Measurements from ENCODE around the gene PDE4D. TPM values are rescaled to one million over a fixed set of nuclear protein-coding genes. Genes with fewer than 3 reads are reported as not detected.

PDE4D gene
- total RNA-seq, 5 donors from 2014 or later (not counting 1 experiment from before 2014, with no cell fraction given) = 45.1 to 136 (median 64.9) TPM

GRCh38 chr5:59325070-59325469 lies 568.5 kb downstream of the PDE4D start:
- CTCF ChIA-PET = no interaction called here

GRCh38 chr5:59322894-59323293 lies 570.6 kb downstream of the PDE4D start:
- Mint-ChIP-seq H3K27me3 (peaks cover 7 to 12% of the 10 kb centered on the region in 2 donors), H3K9me3 (no peaks in the 10 kb centered on the region), H3K27ac (no peak overlapping the region), H3K4me1 (no peaks in the 10 kb centered on the region), H3K4me3 (no peak overlapping the region), H3K36me3 (no peaks in the 10 kb centered on the region)
- no peak overlapping the region for H3K27ac ChIP-seq (ENCODE audit: low read length)
- H3K4me3 ChIP-seq (ENCODE audit: control insufficient read depth in 1 of 2, extremely low read depth in 1 of 2, low read length in 1 of 2) = no peak overlapping the region
- POLR2A ChIA-PET = no interaction called here
- CTCF ChIA-PET = interaction anchor here in 1 of 2 donors (0.5 kb wide), 1 partner anchor 15 kb away, joined by 3 read pairs; no protein-coding TSS in a partner anchor
- WGBS (ENCODE audit: insufficient coverage) = no CpG with 5 or more reads among the region's 2 CpGs
- no peaks in the 10 kb centered on the region for H3K36me3 ChIP-seq (ENCODE audit: control insufficient read depth in 2 of 2, extremely low read depth in 1 of 2, insufficient read depth in 1 of 2, low read length in 1 of 2)
- ATAC-seq (replicated peaks in 1 of 4) (no peak), DNase-seq (no peak)
- no peaks in the 10 kb centered on the region for H3K9me3 ChIP-seq
- no peaks in the 10 kb centered on the region for H3K4me1 ChIP-seq (ENCODE audit: control insufficient read depth in 1 of 2, extremely low read depth in 1 of 2, insufficient read depth in 2 of 2, low read length in 2 of 2)
- H3K27me3 ChIP-seq (replicated peaks in 1 of 2; ENCODE audit: control insufficient read depth in 2 of 2, extremely low read depth in 1 of 2, insufficient read depth in 2 of 2, low read length in 1 of 2) = no peaks in the 10 kb centered on the region

More at GRCh38 chr5:59325070-59325469, 568.5 kb downstream of the PDE4D start:
- POLR2A ChIA-PET = no interaction called here
- no CpG with 5 or more reads among the region's 2 CpGs for WGBS (ENCODE audit: insufficient coverage)
- no peaks in the 10 kb centered on the region for H3K4me1 Mint-ChIP-seq
- H3K4me1 ChIP-seq (ENCODE audit: control insufficient read depth in 1 of 2, extremely low read depth in 1 of 2, insufficient read depth in 2 of 2, low read length in 2 of 2) = no peaks in the 10 kb centered on the region
- no peak overlapping the region for H3K4me3 Mint-ChIP-seq
- H3K27ac Mint-ChIP-seq = no peak overlapping the region
- ATAC-seq (replicated peaks in 1 of 4) (no peak), DNase-seq (no peak)
- H3K9me3 Mint-ChIP-seq = no peaks in the 10 kb centered on the region
- no peaks in the 10 kb centered on the region for H3K36me3 Mint-ChIP-seq
- H3K4me3 ChIP-seq (ENCODE audit: control insufficient read depth in 1 of 2, extremely low read depth in 1 of 2, low read length in 1 of 2) = no peak overlapping the region
- no peaks in the 10 kb centered on the region for H3K27me3 ChIP-seq (replicated peaks in 1 of 2; ENCODE audit: control insufficient read depth in 2 of 2, extremely low read depth in 1 of 2, insufficient read depth in 2 of 2, low read length in 1 of 2)
- H3K27ac ChIP-seq (ENCODE audit: low read length) = no peak overlapping the region
- H3K9me3 ChIP-seq = no peaks in the 10 kb centered on the region
- H3K27me3 Mint-ChIP-seq = peaks cover 7 to 12% of the 10 kb centered on the region in 2 donors
- no peaks in the 10 kb centered on the region for H3K36me3 ChIP-seq (ENCODE audit: control insufficient read depth in 2 of 2, extremely low read depth in 1 of 2, insufficient read depth in 1 of 2, low read length in 1 of 2)

- Histone ChIP-seq H3K36me3 (ENCODE audit: control insufficient read depth in 2 of 2, extremely low read depth in 1 of 2, insufficient read depth in 1 of 2, low read length in 1 of 2) (no peaks in the 10 kb centered on the region), H3K4me3 (ENCODE audit: control insufficient read depth in 1 of 2, extremely low read depth in 1 of 2, low read length in 1 of 2) (no peak overlapping the region), H3K27ac (ENCODE audit: low read length) (no peak overlapping the region), H3K9me3 (no peaks in the 10 kb centered on the region), H3K27me3 (replicated peaks in 1 of 2; ENCODE audit: control insufficient read depth in 2 of 2, extremely low read depth in 1 of 2, insufficient read depth in 2 of 2, low read length in 1 of 2) (no peaks in the 10 kb centered on the region), H3K4me1 (ENCODE audit: control insufficient read depth in 1 of 2, extremely low read depth in 1 of 2, insufficient read depth in 2 of 2, low read length in 2 of 2) (no peaks in the 10 kb centered on the region)
- ChIA-PET CTCF (no interaction called here), POLR2A (no interaction called here)
- Mint-ChIP-seq H3K36me3 (no peaks in the 10 kb centered on the region), H3K4me3 (no peak overlapping the region), H3K27me3 (peaks cover 7 to 12% of the 10 kb centered on the region in 2 donors), H3K9me3 (no peaks in the 10 kb centered on the region), H3K4me1 (no peaks in the 10 kb centered on the region), H3K27ac (no peak overlapping the region)
- no peak for DNase-seq
- no peak for ATAC-seq (replicated peaks in 1 of 4)
Observed at GRCh38 chr5:59322058-59322457, 571.5 kb downstream of the PDE4D start.

- ChIA-PET POLR2A (no interaction called here), CTCF (interaction anchor here in 1 of 2 donors (0.6 kb wide), 1 partner anchor 31 kb away, joined by 3 read pairs; no protein-coding TSS in a partner anchor)
- Mint-ChIP-seq H3K9me3 (no peaks in the 10 kb centered on the region), H3K4me1 (no peaks in the 10 kb centered on the region), H3K27ac (no peak overlapping the region), H3K27me3 (peaks cover 7 to 12% of the 10 kb centered on the region in 2 donors), H3K4me3 (no peak overlapping the region), H3K36me3 (no peaks in the 10 kb centered on the region)
- Histone ChIP-seq H3K27ac (ENCODE audit: low read length) (no peak overlapping the region), H3K4me3 (ENCODE audit: control insufficient read depth in 1 of 2, extremely low read depth in 1 of 2, low read length in 1 of 2) (no peak overlapping the region), H3K27me3 (replicated peaks in 1 of 2; ENCODE audit: control insufficient read depth in 2 of 2, extremely low read depth in 1 of 2, insufficient read depth in 2 of 2, low read length in 1 of 2) (no peaks in the 10 kb centered on the region), H3K36me3 (ENCODE audit: control insufficient read depth in 2 of 2, extremely low read depth in 1 of 2, insufficient read depth in 1 of 2, low read length in 1 of 2) (no peaks in the 10 kb centered on the region), H3K9me3 (no peaks in the 10 kb centered on the region), H3K4me1 (ENCODE audit: control insufficient read depth in 1 of 2, extremely low read depth in 1 of 2, insufficient read depth in 2 of 2, low read length in 2 of 2) (no peaks in the 10 kb centered on the region)
- WGBS (ENCODE audit: insufficient coverage) = 100% methylated on average over 1 of the region's 3 CpGs
- ATAC-seq (replicated peaks in 1 of 4) (no peak), DNase-seq (no peak)
Observed at GRCh38 chr5:59321642-59322041, 571.9 kb downstream of the PDE4D start.

GRCh38 chr5:59320420-59320819 lies 573.1 kb downstream of the PDE4D start:
- Mint-ChIP-seq H3K4me3 (no peak overlapping the region), H3K27me3 (peaks cover 6 to 12% of the 10 kb centered on the region in 2 donors), H3K27ac (no peak overlapping the region), H3K36me3 (no peaks in the 10 kb centered on the region), H3K4me1 (no peaks in the 10 kb centered on the region), H3K9me3 (no peaks in the 10 kb centered on the region)
- Histone ChIP-seq H3K9me3 (no peaks in the 10 kb centered on the region), H3K36me3 (ENCODE audit: control insufficient read depth in 2 of 2, extremely low read depth in 1 of 2, insufficient read depth in 1 of 2, low read length in 1 of 2) (no peaks in the 10 kb centered on the region), H3K27me3 (replicated peaks in 1 of 2; ENCODE audit: control insufficient read depth in 2 of 2, extremely low read depth in 1 of 2, insufficient read depth in 2 of 2, low read length in 1 of 2) (no peaks in the 10 kb centered on the region), H3K4me1 (ENCODE audit: control insufficient read depth in 1 of 2, extremely low read depth in 1 of 2, insufficient read depth in 2 of 2, low read length in 2 of 2) (no peaks in the 10 kb centered on the region), H3K27ac (ENCODE audit: low read length) (no peak overlapping the region), H3K4me3 (ENCODE audit: control insufficient read depth in 1 of 2, extremely low read depth in 1 of 2, low read length in 1 of 2) (no peak overlapping the region)
- ATAC-seq (replicated peaks in 1 of 4) (no peak), DNase-seq (no peak)
- CTCF ChIA-PET = interaction anchor here in 1 of 2 donors (0.5 kb wide), 1 partner anchor 105 kb away, joined by 3 read pairs; no protein-coding TSS in a partner anchor
- no CpG with 5 or more reads among the region's 2 CpGs for WGBS (ENCODE audit: insufficient coverage)
- POLR2A ChIA-PET = no interaction called here

- H3K36me3 ChIP-seq (ENCODE audit: control insufficient read depth in 2 of 2, extremely low read depth in 1 of 2, insufficient read depth in 1 of 2, low read length in 1 of 2) = no peaks in the 10 kb centered on the region
- H3K27me3 ChIP-seq (replicated peaks in 1 of 2; ENCODE audit: control insufficient read depth in 2 of 2, extremely low read depth in 1 of 2, insufficient read depth in 2 of 2, low read length in 1 of 2) = no peaks in the 10 kb centered on the region
- Mint-ChIP-seq H3K4me1 (no peaks in the 10 kb centered on the region), H3K27ac (no peak overlapping the region), H3K27me3 (peaks cover 8 to 15% of the 10 kb centered on the region in 2 donors), H3K36me3 (no peaks in the 10 kb centered on the region), H3K4me3 (no peak overlapping the region), H3K9me3 (no peaks in the 10 kb centered on the region)
- H3K27ac ChIP-seq (ENCODE audit: low read length) = no peak overlapping the region
- no peaks in the 10 kb centered on the region for H3K9me3 ChIP-seq
- no peak overlapping the region for H3K4me3 ChIP-seq (ENCODE audit: control insufficient read depth in 1 of 2, extremely low read depth in 1 of 2, low read length in 1 of 2)
- POLR2A ChIA-PET = interaction anchor here in 1 of 2 donors (0.7 kb wide), 1 partner anchor 14 kb away, joined by 3 read pairs; no protein-coding TSS in a partner anchor
- CTCF ChIA-PET = no interaction called here
- no peaks in the 10 kb centered on the region for H3K4me1 ChIP-seq (ENCODE audit: control insufficient read depth in 1 of 2, extremely low read depth in 1 of 2, insufficient read depth in 2 of 2, low read length in 2 of 2)
- ATAC-seq (replicated peaks in 1 of 4) (no peak), DNase-seq (no peak)
Observed at GRCh38 chr5:59319250-59319649, 574.3 kb downstream of the PDE4D start.

GRCh38 chr5:59317774-59318205 lies 575.7 kb downstream of the PDE4D start:
- H3K9me3 ChIP-seq = no peaks in the 10 kb centered on the region
- H3K9me3 Mint-ChIP-seq = no peaks in the 10 kb centered on the region
- H3K27me3 ChIP-seq (replicated peaks in 1 of 2; ENCODE audit: control insufficient read depth in 2 of 2, extremely low read depth in 1 of 2, insufficient read depth in 2 of 2, low read length in 1 of 2) = no peaks in the 10 kb centered on the region
- WGBS (ENCODE audit: insufficient coverage) = no CpG with 5 or more reads among the region's 4 CpGs
- H3K4me3 ChIP-seq (ENCODE audit: control insufficient read depth in 1 of 2, extremely low read depth in 1 of 2, low read length in 1 of 2) = no peak overlapping the region
- no peaks in the 10 kb centered on the region for H3K4me1 Mint-ChIP-seq
- DNase-seq (no peak), ATAC-seq (replicated peaks in 1 of 4) (no peak)
- CTCF ChIA-PET = no interaction called here
- no peak overlapping the region for H3K27ac ChIP-seq (ENCODE audit: low read length)
- POLR2A ChIA-PET = no interaction called here
- no peak overlapping the region for H3K27ac Mint-ChIP-seq
- H3K36me3 Mint-ChIP-seq = no peaks in the 10 kb centered on the region
- H3K36me3 ChIP-seq (ENCODE audit: control insufficient read depth in 2 of 2, extremely low read depth in 1 of 2, insufficient read depth in 1 of 2, low read length in 1 of 2) = no peaks in the 10 kb centered on the region
- no peak overlapping the region for H3K4me3 Mint-ChIP-seq
- peaks cover 3 to 8% of the 10 kb centered on the region in 2 donors for H3K27me3 Mint-ChIP-seq
- no peaks in the 10 kb centered on the region for H3K4me1 ChIP-seq (ENCODE audit: control insufficient read depth in 1 of 2, extremely low read depth in 1 of 2, insufficient read depth in 2 of 2, low read length in 2 of 2)
